HG02623 (cell line): ENCODE data around the gene S100A6.

Experiments used
- ATAC-seq: cut with Tn5 transposase; IDR thresholded peaks from one replicate; pipeline ENCODE4 v1.9.1; 2021; ENCODE audit warnings: moderate library complexity; ENCODE audit not compliant: unreplicated experiment

The S100A6 gene

DNA sequence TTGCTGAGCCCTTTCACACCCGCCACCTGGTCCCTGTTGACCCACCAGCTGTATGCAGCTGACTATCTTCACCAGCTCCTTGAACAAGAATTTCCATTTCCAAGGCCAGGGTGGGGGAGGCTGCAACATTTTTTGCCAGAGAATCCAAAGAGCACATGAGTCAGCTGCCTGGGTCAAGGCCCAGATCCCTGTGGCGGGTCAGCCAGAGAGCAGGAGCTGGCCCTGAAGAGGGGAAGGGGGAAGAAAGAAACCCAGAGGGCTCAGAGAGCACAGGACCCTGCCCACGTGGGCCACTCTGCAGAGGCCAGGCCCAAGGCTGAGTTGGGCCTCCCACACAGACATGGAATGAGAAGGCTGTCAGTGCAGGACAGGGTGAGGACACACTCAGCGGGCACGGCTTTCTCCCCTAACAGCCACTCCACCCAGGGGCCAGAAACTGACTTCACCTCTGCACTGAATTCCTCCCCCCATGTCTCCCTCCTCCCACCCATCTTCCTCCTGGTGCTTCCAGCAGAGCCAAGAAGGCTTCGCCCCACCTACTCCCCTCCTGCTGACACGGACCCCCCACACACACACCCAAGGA is 28.9 kb downstream of the S100A6 start:
- no peak for ATAC-seq

DNA sequence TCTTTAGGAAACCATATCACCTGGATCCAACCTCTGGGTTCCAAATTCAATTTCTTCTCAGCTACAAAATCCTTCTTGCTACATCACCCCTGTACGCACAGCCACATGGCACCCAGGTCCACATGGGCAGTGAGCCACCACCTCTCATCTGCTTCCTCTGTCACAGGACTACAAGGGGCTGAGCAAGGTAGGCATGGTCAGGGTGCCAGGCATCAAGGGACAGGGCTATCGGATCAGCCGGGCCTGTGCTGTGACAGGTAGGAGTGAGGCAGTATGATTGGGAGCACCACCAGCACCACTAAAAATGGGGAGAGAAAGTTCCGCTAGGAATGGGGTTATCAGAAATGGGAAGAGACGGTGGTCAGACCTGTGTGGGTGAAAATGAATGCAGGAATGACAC is 29.4 kb downstream of the S100A6 start:
- ATAC-seq, result no peak

DNA sequence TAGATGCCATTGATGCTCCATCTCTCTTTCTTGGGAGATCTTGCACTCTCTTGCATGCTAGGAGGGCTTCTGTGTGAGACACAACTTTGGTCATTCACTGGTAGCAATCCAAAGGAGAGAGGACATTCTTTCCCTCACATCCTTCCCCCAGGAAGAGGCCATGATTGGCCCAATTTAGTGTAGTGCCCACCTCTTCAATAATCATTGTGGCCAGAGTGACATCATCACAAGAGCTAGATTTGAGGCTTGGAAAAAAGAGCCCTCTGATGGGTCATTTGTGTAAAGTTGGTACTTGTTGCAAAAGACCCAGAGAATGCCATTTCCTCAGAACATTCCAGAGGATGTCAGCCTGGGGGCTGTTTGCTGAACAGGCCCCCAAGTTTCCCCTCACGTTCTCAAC is 30.2 kb downstream of the S100A6 start:
- ATAC-seq, result no peak

DNA sequence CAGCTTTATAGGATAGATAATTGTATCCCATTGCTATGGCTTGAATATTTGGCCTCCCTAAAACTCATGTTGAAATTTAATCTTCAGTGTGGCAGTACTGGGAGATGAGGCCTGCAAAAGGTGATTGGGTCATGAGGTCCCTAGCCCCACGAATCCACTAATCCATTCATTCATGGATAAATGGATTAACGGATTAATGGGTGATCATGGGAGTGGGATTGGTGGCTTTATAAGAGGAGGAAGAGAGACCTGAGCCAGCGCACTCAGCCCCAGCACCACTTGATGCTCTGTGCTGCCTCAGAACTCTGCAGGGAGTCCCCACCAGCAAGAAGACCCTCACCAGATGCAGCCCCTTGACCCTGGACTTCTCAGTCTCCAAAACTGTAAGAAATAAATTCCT is 32.0 kb downstream of the S100A6 start:
- no peak for ATAC-seq

DNA sequence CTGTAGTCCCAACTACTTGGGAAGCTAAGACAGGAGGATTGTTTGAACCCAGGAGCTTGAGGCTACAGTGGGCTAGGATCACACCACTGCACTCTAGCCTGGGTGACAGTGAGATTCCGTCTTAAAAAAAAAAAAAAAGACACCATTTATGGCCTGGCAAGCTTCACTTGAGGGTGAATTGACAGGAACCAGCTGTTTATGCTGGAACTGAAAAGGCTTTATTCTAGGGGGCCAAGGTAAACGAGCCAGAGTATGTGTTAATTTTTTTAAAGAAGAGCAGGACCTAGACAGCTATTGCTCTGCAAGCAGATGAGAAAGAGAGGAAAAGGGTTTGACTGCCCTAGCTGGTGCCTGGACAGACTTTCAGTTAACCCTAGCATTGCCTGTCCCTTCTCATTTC is 37.0 kb downstream of the S100A6 start:
- no peak for ATAC-seq

DNA sequence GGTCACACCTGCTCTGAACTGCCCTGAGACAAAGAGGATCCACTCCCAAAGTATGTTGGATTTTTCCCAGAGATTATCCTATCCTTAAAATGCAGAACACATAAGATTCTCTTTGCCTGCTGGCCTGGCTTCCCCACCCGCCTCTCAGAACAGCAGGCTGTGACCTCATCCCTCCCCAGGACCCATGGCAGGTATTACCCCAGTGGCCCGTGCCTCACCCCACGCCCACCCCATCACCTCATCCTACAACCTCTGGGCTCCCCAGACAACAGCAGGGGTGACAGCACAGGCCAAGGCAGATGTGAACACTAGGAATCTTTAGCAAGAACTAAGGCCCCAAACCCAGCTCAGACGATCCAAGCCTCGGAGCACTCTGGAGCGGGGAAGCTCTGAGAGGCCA is 40.3 kb downstream of the S100A6 start:
- ATAC-seq, result no peak

DNA sequence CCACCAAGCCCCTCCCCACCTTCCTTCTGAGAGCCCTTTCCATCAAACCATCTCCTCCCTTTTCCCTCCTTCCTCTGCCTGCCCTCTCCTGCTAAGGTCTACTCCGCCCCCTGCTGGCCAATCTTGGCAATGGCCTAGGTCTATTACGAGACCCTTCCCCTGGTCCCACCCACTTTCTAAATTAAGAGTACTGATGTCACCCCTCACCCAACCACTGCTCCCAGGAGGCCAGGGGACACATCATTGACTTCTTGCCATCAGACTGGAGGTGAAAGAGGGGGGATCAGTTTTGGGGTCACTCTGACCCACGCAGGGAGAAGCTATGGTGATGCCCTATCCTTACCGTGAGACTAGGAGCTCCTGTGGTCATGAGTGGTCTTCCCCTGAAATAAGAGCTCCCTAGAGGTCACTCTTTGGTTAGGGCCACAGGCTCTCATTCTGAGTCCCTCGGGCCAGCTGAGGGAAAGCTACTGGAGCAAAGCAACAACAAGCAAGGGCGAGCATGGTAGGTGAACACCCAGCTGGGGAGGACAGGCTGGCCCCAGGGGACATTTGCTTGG is 40.7 kb downstream of the S100A6 start:
- ATAC-seq, result no peak

DNA sequence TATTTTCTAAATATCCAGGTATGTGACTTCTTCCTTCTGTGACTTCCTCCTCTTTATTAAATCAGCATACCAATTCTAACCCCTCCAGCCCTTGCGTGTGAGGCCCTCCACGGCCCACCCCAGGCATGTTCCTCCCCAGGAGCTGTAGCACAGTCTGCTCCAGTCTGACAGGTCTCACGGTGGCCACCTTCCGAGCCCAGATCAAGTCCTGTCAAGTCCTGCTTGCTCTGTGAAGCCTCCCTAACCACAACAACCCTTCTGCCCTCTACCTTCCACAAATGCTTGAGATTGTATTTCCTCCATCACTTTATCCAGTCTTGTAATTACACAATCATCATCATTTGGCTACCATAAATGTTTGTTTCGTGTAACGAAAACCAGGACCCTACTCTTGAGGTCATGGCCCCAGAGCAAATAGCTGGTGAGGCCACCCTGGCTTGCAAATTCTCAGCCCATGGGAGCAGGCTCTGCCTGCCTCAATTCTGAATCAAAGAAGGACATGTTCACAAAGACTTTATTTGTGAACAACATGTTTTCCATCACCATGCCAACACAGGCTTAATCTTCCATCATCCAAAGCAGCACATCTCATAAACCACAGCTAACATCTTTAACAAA is 42.3 kb downstream of the S100A6 start:
- no peak for ATAC-seq

DNA sequence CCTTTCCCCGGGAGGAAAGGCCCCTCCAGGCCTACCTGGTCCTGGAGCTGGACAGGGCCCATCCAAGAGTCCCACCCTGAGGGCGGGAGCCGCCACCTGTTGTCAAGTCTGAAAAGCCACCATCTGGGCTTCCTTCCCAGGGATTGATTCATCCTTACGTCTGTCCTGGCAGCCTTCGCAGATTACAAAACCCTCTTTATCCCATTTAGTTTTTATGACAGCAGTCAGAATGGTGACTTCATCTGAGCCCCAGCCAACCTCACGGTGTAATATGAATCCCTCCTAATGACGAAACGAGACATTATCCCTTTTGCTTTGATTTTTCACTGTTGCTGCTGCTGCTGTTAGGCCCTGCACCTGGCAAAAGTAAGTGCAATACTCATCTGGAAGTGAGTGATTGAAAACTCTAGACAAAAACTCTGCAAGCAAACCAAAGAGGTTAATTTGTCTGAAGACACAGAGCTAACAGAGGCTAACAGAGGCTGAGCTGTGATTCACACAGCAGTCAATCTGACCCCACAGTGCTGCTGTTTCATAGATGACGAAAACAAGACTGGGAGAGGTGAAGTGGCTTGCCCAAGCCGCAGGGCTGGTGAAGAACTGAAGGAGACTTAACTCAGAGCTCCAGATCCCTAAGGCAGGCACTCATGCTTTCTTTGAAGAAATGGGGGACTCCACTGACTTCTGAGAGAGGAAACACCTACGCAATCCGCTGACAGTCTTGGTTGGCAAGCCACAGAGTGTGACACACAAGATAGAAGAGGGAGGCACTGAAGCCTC is 45.3 kb downstream of the S100A6 start:
- ATAC-seq, result no peak

DNA sequence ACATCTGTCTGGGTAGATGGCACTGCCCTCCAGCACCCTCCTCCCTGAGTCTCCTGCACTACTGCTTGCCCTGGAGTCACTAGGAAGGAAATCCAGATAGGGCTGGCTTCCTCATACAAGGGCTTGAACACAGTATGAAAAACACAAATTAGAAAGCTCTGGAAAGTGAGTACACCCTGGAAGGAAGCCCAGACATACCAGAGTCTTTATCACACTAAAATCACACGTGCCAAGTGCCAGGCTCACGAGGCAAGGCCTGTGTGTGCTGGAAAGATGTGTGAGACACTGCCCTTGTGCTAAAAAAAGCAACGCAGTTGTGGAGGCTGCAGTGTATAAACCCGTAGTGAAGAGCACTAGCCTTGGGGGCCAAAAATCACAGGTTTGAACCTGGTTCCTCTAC is 47.1 kb downstream of the S100A6 start:
- ATAC-seq, result no peak

DNA sequence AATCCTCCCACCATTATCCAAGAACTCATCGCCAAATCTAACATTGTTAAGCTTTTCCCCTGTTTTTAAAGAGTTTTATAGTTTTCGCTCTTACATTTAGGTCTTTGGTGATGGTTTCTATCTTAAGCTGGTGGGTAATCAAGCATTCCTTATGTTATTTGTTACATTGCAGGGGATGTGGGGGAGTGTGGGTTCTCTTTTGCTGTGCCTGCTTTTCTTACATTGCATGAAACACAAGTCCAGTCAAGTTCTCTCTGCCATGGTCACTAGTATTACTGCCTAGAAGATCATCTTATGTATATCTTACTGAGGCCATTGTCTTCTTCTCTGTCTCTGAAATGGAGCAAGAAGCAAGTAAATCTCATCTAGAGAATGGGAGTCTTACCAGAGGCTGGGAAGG is 48.1 kb downstream of the S100A6 start:
- ATAC-seq, result no peak

DNA sequence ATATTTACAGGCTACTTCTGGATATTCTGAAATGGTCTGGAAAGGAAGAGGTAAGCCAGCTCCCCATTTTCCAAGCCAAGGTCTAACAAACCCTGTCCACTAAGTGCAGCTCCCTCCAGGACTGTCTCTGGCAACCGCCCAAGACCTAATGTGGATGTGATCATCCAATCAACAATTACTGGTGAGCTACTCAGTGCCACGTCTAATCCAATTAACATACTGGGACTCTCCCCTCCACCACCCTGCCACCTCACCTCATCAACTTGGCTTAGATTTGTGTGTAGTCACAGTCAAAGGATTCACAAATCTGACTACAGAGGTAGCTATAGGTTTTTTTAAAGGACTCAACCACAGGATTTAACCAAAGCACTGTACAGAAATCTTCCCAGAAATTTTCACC is 49.9 kb downstream of the S100A6 start:
- no peak for ATAC-seq
